H1 (cell line): ENCODE results near the gene HES1. TPM values are rescaled to one million over a fixed set of nuclear protein-coding genes. Genes with fewer than 3 reads are reported as not detected.

Experiments
- CTCF ChIA-PET: fragments of 300-600 bp; sonication (Branson Sonifier 250); formaldehyde crosslinking; loops from one replicate; lab custom pipeline; 2021; ENCODE audit not compliant: partially characterized antibody; lab: Charles Lee
- POLR2A ChIA-PET: fragments of 300-600 bp; sonication (Branson Sonifier 250); formaldehyde crosslinking; loops from one replicate; lab custom pipeline; 2021; ENCODE audit warnings: inconsistent platforms; ENCODE audit not compliant: partially characterized antibody; lab: Charles Lee
- DNase-seq, 2 experiments: peaks; one replicate each; pipeline versions ENCODE4 v3.0.0 to v3.0.0-alpha.2; 2010 to 2022; ENCODE audit warnings: low spot score in 2 of 2, low read depth in 1 of 2, mixed read lengths in 1 of 2
- FAIRE-seq: peaks from 2 replicates; lab custom pipeline; 2011; peaks lifted over from hg19 to GRCh38; lab: Jason Lieb, UNC
- H2AFZ ChIP-seq: 2 replicates; pipeline ENCODE4 v1.8.1; 2012; ENCODE audit warnings: low read length, inconsistent platforms
- H2AK5ac ChIP-seq: 2 replicates; pipeline ENCODE4 v1.6.1; 2013; ENCODE audit warnings: low read depth, low read length
- H2BK120ac ChIP-seq: replicated peaks from 2 replicates; pipeline ENCODE3; 2013; ENCODE audit warnings: low read depth, low read length, inconsistent platforms
- H2BK12ac ChIP-seq: 2 replicates; pipeline ENCODE4 v1.6.1; 2013; ENCODE audit warnings: low read depth, low read length
- H2BK15ac ChIP-seq: 2 replicates; pipeline ENCODE4 v1.6.1; 2013; ENCODE audit warnings: low read length
- H2BK20ac ChIP-seq: 2 replicates; pipeline ENCODE4 v1.6.1; 2013; ENCODE audit warnings: low read length
- H2BK5ac ChIP-seq: 2 replicates; pipeline ENCODE4 v1.6.1; 2013; ENCODE audit warnings: low read depth, low read length
- H3K14ac ChIP-seq: 2 replicates; pipeline ENCODE4 v1.6.1; 2013; ENCODE audit warnings: inconsistent platforms; ENCODE audit not compliant: insufficient read length
- H3K18ac ChIP-seq: 2 replicates; pipeline ENCODE4 v1.6.1; 2013; ENCODE audit warnings: low read length; ENCODE audit errors: extremely low read depth
- H3K23ac ChIP-seq: 2 replicates; pipeline ENCODE4 v1.6.1; 2013; ENCODE audit warnings: inconsistent platforms; ENCODE audit not compliant: insufficient read length
- H3K23me2 ChIP-seq: 2 replicates; pipeline ENCODE4 v1.6.1; 2013; ENCODE audit warnings: low read depth, low read length
- H3K27ac ChIP-seq: 2 replicates; pipeline ENCODE4 v1.6.1; 2011; ENCODE audit warnings: low read depth, low read length, inconsistent platforms
- H3K27me3 ChIP-seq, 4 experiments: replicated peaks in 1 of 4; 1 replicate in 1 of 4; 2 replicates in 3 of 4; pipeline versions ENCODE4 v1.6.1 to v1.8.1; 2011 to 2013; ENCODE audit warnings: low read length in 3 of 4, mild to moderate bottlenecking in 3 of 4, inconsistent platforms in 2 of 4, mixed read lengths in 2 of 4, moderate library complexity in 1 of 4; ENCODE audit not compliant: control insufficient read depth in 3 of 4, insufficient read depth in 3 of 4; ENCODE audit errors: extremely low read depth in 1 of 4
- H3K36me3 ChIP-seq, 4 experiments: 2 replicates each; pipeline versions ENCODE4 v1.6.1 to v1.8.1; 2011 to 2013; ENCODE audit warnings: mild to moderate bottlenecking in 4 of 4, low read length in 3 of 4, moderate library complexity in 2 of 4, control low read depth in 1 of 4, inconsistent platforms in 1 of 4; ENCODE audit not compliant: insufficient read depth in 4 of 4, control insufficient read depth in 2 of 4
- H3K4ac ChIP-seq: replicated peaks from 2 replicates; pipeline ENCODE3; 2013; ENCODE audit warnings: low read length, low read depth, mixed read lengths, inconsistent platforms; ENCODE audit not compliant: insufficient read length
- H3K4me1 ChIP-seq, 4 experiments: replicated peaks in 1 of 4; 1 replicate in 1 of 4; 2 replicates in 3 of 4; pipeline versions ENCODE4 v1.6.1 to v1.8.1; 2011 to 2013; ENCODE audit warnings: low read length in 3 of 4, inconsistent platforms in 2 of 4, mixed read lengths in 1 of 4; ENCODE audit not compliant: insufficient read depth in 4 of 4, control insufficient read depth in 3 of 4
- H3K4me2 ChIP-seq, 2 experiments: 2 replicates each; pipeline versions ENCODE4 v1.6.1 to v1.8.1; 2011 to 2013; ENCODE audit warnings: low read depth in 2 of 2, low read length in 2 of 2, control low read depth in 1 of 2, inconsistent platforms in 1 of 2, mild to moderate bottlenecking in 1 of 2; ENCODE audit not compliant: insufficient read depth in 1 of 2
- H3K4me3 ChIP-seq, 4 experiments: fragments of 200-600, 300-600 bp in 1 of 4; sonication (generic), shearing (Covaris generic), sonication (Bioruptor Twin) in 1 of 4; 2 replicates each; pipeline versions ENCODE4 v1.5.1 to v1.8.1; 2011 to 2016; ENCODE audit warnings: low read length in 4 of 4, low read depth in 3 of 4, control low read depth in 2 of 4, inconsistent platforms in 2 of 4, mild to moderate bottlenecking in 2 of 4, mixed read lengths in 1 of 4, moderate library complexity in 1 of 4; ENCODE audit not compliant: insufficient read depth in 2 of 4; ENCODE audit errors: extremely low read depth in 1 of 4
- H3K56ac ChIP-seq: replicated peaks from 2 replicates; pipeline ENCODE3; 2013; ENCODE audit warnings: low read depth, mild to moderate bottlenecking, mixed read lengths, low read length, inconsistent platforms; ENCODE audit not compliant: insufficient read length
- H3K79me1 ChIP-seq: 2 replicates; pipeline ENCODE4 v1.6.1; 2013; ENCODE audit warnings: low read depth, low read length, control low read depth
- H3K79me2 ChIP-seq, 2 experiments: 2 replicates each; pipeline versions ENCODE4 v1.6.1 to v1.8.1; 2012 to 2013; ENCODE audit warnings: low read length in 2 of 2, mild to moderate bottlenecking in 2 of 2, inconsistent platforms in 1 of 2; ENCODE audit not compliant: insufficient read depth in 2 of 2, control insufficient read depth in 1 of 2
- H3K9ac ChIP-seq, 4 experiments: replicated peaks in 1 of 4; 1 replicate in 1 of 4; 2 replicates in 3 of 4; pipeline versions ENCODE4 v1.6.1 to v1.8.1; 2011 to 2013; ENCODE audit warnings: low read depth in 3 of 4, low read length in 3 of 4, control low read depth in 2 of 4, mild to moderate bottlenecking in 2 of 4, moderate library complexity in 2 of 4, inconsistent platforms in 1 of 4; ENCODE audit errors: extremely low read depth in 1 of 4
- H3K9me3 ChIP-seq, 2 experiments: 2 replicates each; pipeline versions ENCODE4 v1.6.1 to v1.8.1; 2012 to 2013; ENCODE audit warnings: mild to moderate bottlenecking in 2 of 2, moderate library complexity in 2 of 2, control low read depth in 1 of 2, inconsistent platforms in 1 of 2, low read depth in 1 of 2, low read length in 1 of 2, mixed read lengths in 1 of 2; ENCODE audit not compliant: insufficient read depth in 2 of 2
- H4K20me1 ChIP-seq, 2 experiments: replicated peaks in 1 of 2; 2 replicates each; pipeline versions ENCODE3 to v1.8.1; 2011 to 2013; ENCODE audit warnings: inconsistent platforms in 2 of 2, low read length in 2 of 2, mild to moderate bottlenecking in 1 of 2; ENCODE audit not compliant: insufficient read depth in 2 of 2, control insufficient read depth in 1 of 2
- H4K5ac ChIP-seq: 2 replicates; pipeline ENCODE4 v1.6.1; 2013; ENCODE audit warnings: low read length, low read depth, mixed read lengths, inconsistent platforms; ENCODE audit not compliant: insufficient read length
- H4K8ac ChIP-seq: 2 replicates; pipeline ENCODE4 v1.8.0; 2013; ENCODE audit warnings: mild to moderate bottlenecking, moderate library complexity, low read length, inconsistent platforms; ENCODE audit not compliant: insufficient read depth; ENCODE audit errors: extremely low read depth
- H4K91ac ChIP-seq: replicated peaks from 2 replicates; pipeline ENCODE3; 2013; ENCODE audit warnings: low read length, mixed read lengths, inconsistent platforms; ENCODE audit not compliant: insufficient read length
- BACH1 ChIP-seq: IDR thresholded peaks from 2 replicates; pipeline ENCODE4 v1.6.1; 2012; ENCODE audit warnings: low read length, improper control_type of control experiment
- BCL11A ChIP-seq, 2 experiments: IDR thresholded peaks; one replicate each; pipeline ENCODE4 v1.6.1; 2011; ENCODE audit warnings: low read depth in 2 of 2, low read length in 2 of 2, mild to moderate bottlenecking in 2 of 2
- CHD1 ChIP-seq: IDR thresholded peaks from 2 replicates; pipeline ENCODE4 v1.6.1; 2012; ENCODE audit warnings: low read depth, low read length, improper control_type of control experiment
- EGR1 ChIP-seq: IDR thresholded peaks from 2 replicates; pipeline ENCODE4 v1.6.1; 2011; ENCODE audit warnings: low read depth, low read length, borderline replicate concordance
- EP300 ChIP-seq, 2 experiments: IDR thresholded peaks; 1 replicate in 1 of 2; 2 replicates in 1 of 2; pipeline ENCODE4 v1.6.1; 2011 to 2012; ENCODE audit warnings: low read depth in 2 of 2, low read length in 2 of 2, mild to moderate bottlenecking in 2 of 2, borderline replicate concordance in 1 of 2, inconsistent platforms in 1 of 2, moderate library complexity in 1 of 2
- EZH2 ChIP-seq: fragments of 200-600 bp; sonication (generic); IDR thresholded peaks from 2 replicates; pipeline ENCODE4 v1.7.1; 2012; ENCODE audit warnings: low read depth, mild to moderate bottlenecking, moderate library complexity, low read length, inconsistent platforms; ENCODE audit not compliant: severe bottlenecking
- MAX ChIP-seq: IDR thresholded peaks from 2 replicates; pipeline ENCODE4 v1.6.1; 2012; ENCODE audit warnings: inconsistent platforms
- POLR2A ChIP-seq, 2 experiments: IDR thresholded peaks; 1 replicate in 1 of 2; 2 replicates in 1 of 2; pipeline ENCODE4 v1.6.1; 2011; ENCODE audit warnings: low read depth in 2 of 2, low read length in 2 of 2, mild to moderate bottlenecking in 2 of 2; ENCODE audit errors: control extremely low read depth in 1 of 2
- SIX5 ChIP-seq: IDR thresholded peaks from 2 replicates; pipeline ENCODE4 v1.6.1; 2011; ENCODE audit warnings: mild to moderate bottlenecking, low read depth, low read length
- SP2 ChIP-seq: IDR thresholded peaks from 2 replicates; pipeline ENCODE4 v1.6.1; 2012; ENCODE audit warnings: mild to moderate bottlenecking, low read length, inconsistent platforms
- TAF1 ChIP-seq: IDR thresholded peaks from 2 replicates; pipeline ENCODE4 v1.6.1; 2011; ENCODE audit warnings: mild to moderate bottlenecking, low read depth, low read length
- TCF12 ChIP-seq: IDR thresholded peaks from 2 replicates; pipeline ENCODE4 v1.6.1; 2011; ENCODE audit warnings: low read depth, mild to moderate bottlenecking, low read length
- WGBS, 2 experiments: shearing (Covaris generic) in 1 of 2; methylation state at CpG; one replicate each; pipeline versions ENCODE4 v1.1.6 to v1.1.7; 2013 to 2015; ENCODE audit warnings: low lambda C conversion rate in 2 of 2, mixed read lengths in 2 of 2, inconsistent platforms in 1 of 2, low coverage in 1 of 2, missing lambda C conversion rate in 1 of 2; ENCODE audit not compliant: insufficient replicate concordance in 2 of 2, insufficient coverage in 1 of 2, insufficient read length in 1 of 2; ENCODE audit errors: extremely low coverage in 1 of 2, missing lambda C conversion rate in 1 of 2; 5-methylcytosine and 5-hydroxymethylcytosine counted together
- polyA plus RNA-seq, 7 experiments: library from polyadenylated mRNA; depleted of rRNA in 3 of 7; stranded (reverse) in 5 of 7; unstranded in 2 of 7; fragments of >200 nt in 5 of 7; fragments of 200-250 nt in 2 of 7; gene quantifications; 1 replicate in 5 of 7; 2 replicates in 1 of 7; 4 replicates in 1 of 7; pipeline versions ENCODE4 v1.2.1 to v1.2.3, GENCODE V29; 2011 to 2013; ENCODE audit warnings: missing spikeins in 2 of 7, mixed read lengths in 2 of 7
- total RNA-seq: library from RNA; stranded (reverse); fragmentation: NEBNext Ultra II Directional; extraction: Animal tissue kit (Norgen Biotek cat#: 25700); gene quantifications from 2 replicates; pipeline ENCODE4 v1.2.1, GENCODE V29; 2021

Gene HES1
- total and polyA plus RNA-seq, 2 of the 8 experiments (the other 6 are each of a cell fraction or from before 2014, with no cell fraction given): 7.9 to 12.9 TPM

GRCh38 chr3:194110483-194110882 is 25.5 kb upstream of the HES1 start:
- no peak overlapping the region for H2BK120ac ChIP-seq
- TF ChIP-seq EZH2 (no peak), EGR1 (no peak), POLR2A (IDR thresholded peaks at IDR 0.05; ENCODE audit: control extremely low read depth in 1 of 2, low read depth in 2 of 2, low read length in 2 of 2) (no peak), SIX5 (no peak), SP2 (no peak), BCL11A (IDR thresholded peaks at IDR 0.05; ENCODE audit: low read depth in 2 of 2, low read length in 2 of 2) (no peak), CHD1 (no peak), TAF1 (no peak), BACH1 (no peak), MAX (no peak), TCF12 (no peak), EP300 (IDR thresholded peaks at IDR 0.05; ENCODE audit: borderline replicate concordance in 1 of 2, low read depth in 2 of 2, low read length in 2 of 2) (no peak)
- no peak overlapping the region for H2BK12ac ChIP-seq
- H3K56ac ChIP-seq: no peak overlapping the region
- no peak overlapping the region for H3K4me2 ChIP-seq
- H2BK5ac ChIP-seq: no peak overlapping the region
- H2AFZ ChIP-seq: no peak overlapping the region
- H3K18ac ChIP-seq: no peak overlapping the region
- no peak overlapping the region for H3K23ac ChIP-seq
- 82% methylated on average over 8 of the region's 9 CpGs; no CpG with 5 or more reads in 1 of the 2 experiments for WGBS, 2 experiments
- no peak overlapping the region for H4K8ac ChIP-seq
- H3K9me3 ChIP-seq: no peaks in the 10 kb centered on the region
- H4K5ac ChIP-seq: no peak overlapping the region
- H2AK5ac ChIP-seq: no peak overlapping the region
- H3K23me2 ChIP-seq: no peaks in the 10 kb centered on the region
- H4K20me1 ChIP-seq: no peaks in the 10 kb centered on the region
- H3K27ac ChIP-seq: no peak overlapping the region
- H4K91ac ChIP-seq: no peak overlapping the region
- ChIA-PET POLR2A (interaction anchor here (1.0 to 1.6 kb wide), 2 partner anchors 18 to 20 kb away, joined by 3 to 9 read pairs; no protein-coding TSS in a partner anchor), CTCF (interaction anchor here (1.0 to 1.7 kb wide), 3 partner anchors 9 to 330 kb away, joined by 3 to 5 read pairs (median 3); no protein-coding TSS in a partner anchor)
- H3K4me3 ChIP-seq: no peak overlapping the region
- DNase-seq: no peak
- H3K79me2 ChIP-seq: no peaks in the 10 kb centered on the region
- H3K4me1 ChIP-seq: peaks cover 0 to 7% (median 3%) of the 10 kb centered on the region in 4 experiments; a peak in 1 of 7 replicates
- H3K14ac ChIP-seq: no peak overlapping the region
- FAIRE-seq: no peak
- no peaks in the 10 kb centered on the region for H3K79me1 ChIP-seq
- H3K27me3 ChIP-seq: no peaks in the 10 kb centered on the region; a peak in 1 of 7 replicates
- no peak overlapping the region for H3K4ac ChIP-seq
- no peak overlapping the region for H2BK20ac ChIP-seq
- no peak overlapping the region for H2BK15ac ChIP-seq
- H3K9ac ChIP-seq: no peak overlapping the region
- H3K36me3 ChIP-seq: no peaks in the 10 kb centered on the region
